Inferior parietal cortex (tissue), 1 donor: ENCODE data around the gene ANKMY1.
A peak's percentile ranks its signal among the peaks of the same experiment; 100 is the strongest.
"Not testable (repeated sequence)": the region's sequence is repeated elsewhere in the genome, so short reads cannot be mapped to it uniquely, and the experiment has no call there.

Experiments used
- DNase-seq: peaks from one replicate; pipeline ENCODE4 v3.0.0-alpha.2; 2016; ENCODE audit errors: extremely low spot score

Gene ANKMY1

GRCh38 chr2:240521885-240522284 is 35.9 kb downstream of the ANKMY1 start:
- DNase-seq, result not testable (repeated sequence)

- DNase-seq, result no peak
Measured at GRCh38 chr2:240520974-240521350, 36.8 kb downstream of the ANKMY1 start.

GRCh38 chr2:240520130-240520973 is 37.4 kb downstream of the ANKMY1 start:
- DNase-seq, result no peak

GRCh38 chr2:240519396-240520129 is 38.2 kb downstream of the ANKMY1 start:
- no peak for DNase-seq

GRCh38 chr2:240518981-240519380 is 38.8 kb downstream of the ANKMY1 start:
- no peak for DNase-seq

- no peak for DNase-seq
Measured at GRCh38 chr2:240517342-240517741, 40.4 kb downstream of the ANKMY1 start.

GRCh38 chr2:240514631-240515030 is 43.2 kb downstream of the ANKMY1 start:
- no peak for DNase-seq

GRCh38 chr2:240513549-240514287 is 44.1 kb downstream of the ANKMY1 start:
- DNase-seq, result peak; percentile 34

- no peak for DNase-seq
Measured at GRCh38 chr2:240512666-240513535, 44.9 kb downstream of the ANKMY1 start.

- DNase-seq, result no peak
Measured at GRCh38 chr2:240512109-240512485, 45.7 kb downstream of the ANKMY1 start.

GRCh38 chr2:240511351-240512108 is 46.3 kb downstream of the ANKMY1 start:
- no peak for DNase-seq

GRCh38 chr2:240510513-240511210 is 47.1 kb downstream of the ANKMY1 start:
- no peak for DNase-seq

- DNase-seq, result no peak
Measured at GRCh38 chr2:240509667-240510512, 47.9 kb downstream of the ANKMY1 start.

- no peak for DNase-seq
Measured at GRCh38 chr2:240508832-240509545, 48.8 kb downstream of the ANKMY1 start.

GRCh38 chr2:240507778-240508251 is 50.0 kb downstream of the ANKMY1 start:
- DNase-seq, result no peak

- no peak for DNase-seq
Measured at GRCh38 chr2:240507060-240507777, 50.6 kb downstream of the ANKMY1 start.

- no peak for DNase-seq
Measured at GRCh38 chr2:240506406-240507059, 51.3 kb downstream of the ANKMY1 start.
